HG03457 (cell line): ENCODE data around the gene SLC8A2.

Experiments used
- ATAC-seq: cut with Tn5 transposase; IDR thresholded peaks from one replicate; pipeline ENCODE4 v1.9.1; 2021; ENCODE audit warnings: moderate number of reproducible peaks; ENCODE audit not compliant: unreplicated experiment

Gene SLC8A2

GRCh38 chr19:47461876-47462275 is 9.8 kb downstream of the SLC8A2 start:
- no peak for ATAC-seq

- ATAC-seq, result no peak
Measured at GRCh38 chr19:47459477-47459876, 12.2 kb downstream of the SLC8A2 start.

GRCh38 chr19:47458672-47459071 is 13.0 kb downstream of the SLC8A2 start:
- no peak for ATAC-seq

GRCh38 chr19:47456721-47457474 is 14.8 kb downstream of the SLC8A2 start:
- no peak for ATAC-seq

- ATAC-seq, result no peak
Measured at GRCh38 chr19:47450478-47450877, 21.2 kb downstream of the SLC8A2 start.

- no peak for ATAC-seq
Measured at GRCh38 chr19:47448360-47448727, 23.3 kb downstream of the SLC8A2 start.

GRCh38 chr19:47447470-47448359 is 24.0 kb downstream of the SLC8A2 start:
- ATAC-seq, result no peak

- no peak for ATAC-seq
Measured at GRCh38 chr19:47446534-47447469, 24.9 kb downstream of the SLC8A2 start.

GRCh38 chr19:47445937-47446402 is 25.7 kb downstream of the SLC8A2 start:
- ATAC-seq, result no peak

- ATAC-seq, result no peak
Measured at GRCh38 chr19:47445527-47445926, 26.2 kb downstream of the SLC8A2 start.

GRCh38 chr19:47444388-47444821 is 27.3 kb downstream of the SLC8A2 start:
- no peak for ATAC-seq

GRCh38 chr19:47443331-47443730 is 28.4 kb downstream of the SLC8A2 start:
- no peak for ATAC-seq

GRCh38 chr19:47438793-47439220 is 32.9 kb downstream of the SLC8A2 start:
- ATAC-seq, result no peak

GRCh38 chr19:47437500-47437899 is 34.2 kb downstream of the SLC8A2 start:
- no peak for ATAC-seq

GRCh38 chr19:47436712-47437401 is 34.8 kb downstream of the SLC8A2 start:
- no peak for ATAC-seq

GRCh38 chr19:47435883-47436417 is 35.7 kb downstream of the SLC8A2 start:
- no peak for ATAC-seq

- no peak for ATAC-seq
Measured at GRCh38 chr19:47435196-47435595, 36.5 kb downstream of the SLC8A2 start.

- ATAC-seq, result no peak
Measured at GRCh38 chr19:47434088-47434487, 37.6 kb downstream of the SLC8A2 start.

GRCh38 chr19:47433121-47433520 is 38.6 kb downstream of the SLC8A2 start:
- no peak for ATAC-seq

- ATAC-seq, result no peak
Measured at GRCh38 chr19:47432499-47432898, 39.2 kb downstream of the SLC8A2 start.
